ENCODE data around the gene IGFBP2. TPM values are rescaled to one million over a fixed set of nuclear protein-coding genes. Genes with fewer than 3 reads are reported as not detected.
A peak's percentile ranks its signal among the peaks of the same experiment; 100 is the strongest.

Gene IGFBP2
- total RNA-seq, 4 donors from 2014 or later, result 113 to 207 (median 167) TPM

DNA sequence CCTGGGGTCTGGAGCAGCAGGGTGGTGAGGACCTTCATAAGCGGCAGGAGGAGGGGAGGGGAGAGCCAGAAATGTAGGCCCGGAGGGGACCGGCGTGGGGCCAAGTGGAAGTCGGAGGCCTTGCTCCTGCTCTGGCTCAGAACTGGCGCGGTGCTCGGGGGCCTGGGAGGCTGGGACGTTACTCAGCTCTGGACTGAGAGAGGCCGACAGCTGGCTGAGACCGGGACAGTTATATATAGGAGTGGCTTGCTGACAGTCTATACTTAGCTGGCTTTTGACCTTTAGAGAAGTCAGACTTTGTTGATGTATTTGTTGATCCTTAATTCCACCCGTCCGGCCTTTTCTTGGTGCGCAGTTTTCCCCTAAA lies 46.4 kb downstream of the IGFBP2 start:
- Histone ChIP-seq H3K36me3 (peaks cover 8 to 56% (median 13%) of the 10 kb centered on the region in 3 donors), H3K27ac (peak overlapping the region; percentile 7 to 89 (median 76)), H3K9me3 (no peaks in the 10 kb centered on the region), H3K27me3 (no peaks in the 10 kb centered on the region), H3K4me3 (no peak overlapping the region), H3K4me1 (peaks cover 26 to 49% (median 33%) of the 10 kb centered on the region in 3 donors)
- no peak for DNase-seq
- WGBS, 2 donors, result 74 to 80% methylated on average over 14 of the region's 14 CpGs
- intact Hi-C loops (cut with DNase I), result no loop called here
- TF ChIP-seq POLR2A (IDR thresholded peaks at IDR 0.05), result no peak
- TF ChIP-seq, protein P1, sequence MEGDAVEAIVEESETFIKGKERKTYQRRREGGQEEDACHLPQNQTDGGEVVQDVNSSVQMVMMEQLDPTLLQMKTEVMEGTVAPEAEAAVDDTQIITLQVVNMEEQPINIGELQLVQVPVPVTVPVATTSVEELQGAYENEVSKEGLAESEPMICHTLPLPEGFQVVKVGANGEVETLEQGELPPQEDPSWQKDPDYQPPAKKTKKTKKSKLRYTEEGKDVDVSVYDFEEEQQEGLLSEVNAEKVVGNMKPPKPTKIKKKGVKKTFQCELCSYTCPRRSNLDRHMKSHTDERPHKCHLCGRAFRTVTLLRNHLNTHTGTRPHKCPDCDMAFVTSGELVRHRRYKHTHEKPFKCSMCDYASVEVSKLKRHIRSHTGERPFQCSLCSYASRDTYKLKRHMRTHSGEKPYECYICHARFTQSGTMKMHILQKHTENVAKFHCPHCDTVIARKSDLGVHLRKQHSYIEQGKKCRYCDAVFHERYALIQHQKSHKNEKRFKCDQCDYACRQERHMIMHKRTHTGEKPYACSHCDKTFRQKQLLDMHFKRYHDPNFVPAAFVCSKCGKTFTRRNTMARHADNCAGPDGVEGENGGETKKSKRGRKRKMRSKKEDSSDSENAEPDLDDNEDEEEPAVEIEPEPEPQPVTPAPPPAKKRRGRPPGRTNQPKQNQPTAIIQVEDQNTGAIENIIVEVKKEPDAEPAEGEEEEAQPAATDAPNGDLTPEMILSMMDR (IDR thresholded peaks at IDR 0.05), result no peak

DNA sequence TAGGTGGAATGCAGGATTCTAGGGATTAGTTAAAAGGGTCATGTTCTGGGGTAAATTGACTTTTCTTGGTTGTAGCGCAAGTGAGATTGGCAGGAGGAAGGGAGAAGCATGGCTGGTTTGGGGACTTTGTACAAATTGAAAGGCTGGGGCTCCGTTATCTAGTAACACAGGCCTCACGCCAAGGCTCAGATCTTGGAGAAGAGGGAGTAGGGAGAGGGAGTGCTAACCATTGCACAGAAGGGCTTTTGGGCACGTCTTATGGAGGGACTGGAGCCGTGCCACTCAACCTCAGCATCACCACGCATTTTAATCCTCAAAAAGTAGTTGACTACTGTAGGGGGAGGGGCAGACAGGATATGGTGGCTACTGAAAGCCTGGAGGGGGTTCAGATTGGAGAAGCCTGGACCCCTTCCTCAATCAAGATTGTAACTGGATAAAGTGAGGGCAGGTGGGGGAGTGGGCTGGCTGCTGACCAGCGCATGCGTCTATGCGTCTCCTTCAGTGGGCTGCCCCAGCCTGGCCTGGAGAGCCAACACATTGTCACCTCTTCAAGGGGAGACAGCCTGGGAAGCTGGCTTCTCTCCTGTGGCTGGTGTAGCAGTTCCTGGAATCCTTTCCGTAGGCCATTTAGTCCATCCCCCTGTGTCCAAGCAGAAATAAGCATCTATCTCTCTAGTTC lies 47.9 kb downstream of the IGFBP2 start:
- WGBS, 2 donors, result 81 to 87% methylated on average over 10 of the region's 10 CpGs
- DNase-seq, result no peak
- H3K36me3 ChIP-seq, result peaks cover 8 to 44% (median 13%) of the 10 kb centered on the region in 3 donors
- H3K9me3 ChIP-seq, result no peaks in the 10 kb centered on the region
- peaks cover 0 to under 1% (median 0%) of the 10 kb centered on the region in 4 donors for H3K27me3 ChIP-seq
- H3K4me1 ChIP-seq, result peaks cover 29 to 63% (median 41%) of the 10 kb centered on the region in 3 donors
- intact Hi-C loops (cut with DNase I), result no loop called here
- peak overlapping the region in 3 of 4 donors; percentile 76 to 89 (median 77) for H3K27ac ChIP-seq
- no peak overlapping the region for H3K4me3 ChIP-seq
- TF ChIP-seq, protein P1 (IDR thresholded peaks at IDR 0.05), result no peak
- TF ChIP-seq POLR2A (IDR thresholded peaks at IDR 0.05), result no peak

DNA sequence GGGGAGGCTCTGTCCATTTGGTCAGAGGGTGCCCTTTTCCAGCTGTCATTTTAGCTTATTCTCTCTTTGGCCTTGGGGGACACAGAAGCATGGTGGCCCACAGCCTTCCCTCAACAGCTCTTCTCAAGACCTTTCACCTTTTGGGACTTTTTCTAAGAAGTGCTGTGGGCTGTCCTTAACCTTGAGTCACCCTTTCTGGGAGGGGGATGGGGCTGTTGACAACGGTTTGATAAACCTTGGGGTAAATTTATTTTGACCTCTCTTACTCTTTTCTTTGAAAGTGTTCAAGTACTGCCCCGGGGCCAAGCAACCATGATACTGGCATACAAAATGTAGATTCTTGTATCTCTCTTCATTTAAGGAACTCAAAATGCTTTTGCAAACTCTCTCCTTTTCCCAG lies 48.5 kb downstream of the IGFBP2 start:
- no peak for DNase-seq
- peaks cover 8 to 44% (median 13%) of the 10 kb centered on the region in 3 donors for H3K36me3 ChIP-seq
- no peak for TF ChIP-seq POLR2A (IDR thresholded peaks at IDR 0.05)
- TF ChIP-seq, protein P1 (IDR thresholded peaks at IDR 0.05), result no peak
- intact Hi-C loops (cut with DNase I), result no loop called here
- peaks cover 0 to 7% (median 0%) of the 10 kb centered on the region in 4 donors for H3K27me3 ChIP-seq
- H3K9me3 ChIP-seq, result no peaks in the 10 kb centered on the region
- H3K4me1 ChIP-seq, result peaks cover 29 to 69% (median 41%) of the 10 kb centered on the region in 3 donors
- peak overlapping the region in 3 of 4 donors; percentile 76 to 89 (median 77) for H3K27ac ChIP-seq
- WGBS, 2 donors, result 34 to 44% methylated on average over 2 of the region's 2 CpGs
- no peak overlapping the region for H3K4me3 ChIP-seq

DNA sequence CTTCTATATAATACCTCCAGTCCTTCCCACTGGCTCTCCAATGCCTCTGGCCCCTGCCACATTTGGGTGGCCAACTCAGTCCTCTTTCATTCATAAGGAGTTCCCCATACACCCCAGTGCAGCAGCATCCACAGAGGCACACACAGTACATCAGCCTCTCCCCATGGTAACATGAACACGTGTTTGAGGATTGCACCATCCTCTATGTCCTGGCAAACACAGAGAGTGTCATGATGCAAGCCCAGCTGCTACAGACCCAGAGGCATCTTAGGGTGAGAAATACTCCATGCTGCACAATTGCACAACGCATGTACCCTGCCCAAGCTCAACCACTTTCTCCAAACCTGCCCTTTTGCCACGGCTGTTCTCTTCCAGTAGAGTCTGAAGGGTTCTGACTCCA lies 50.6 kb downstream of the IGFBP2 start:
- H3K4me1 ChIP-seq, result peaks cover 39 to 91% (median 47%) of the 10 kb centered on the region in 3 donors
- DNase-seq, result peak; percentile 18

More for the DNA sequence above, 50.6 kb downstream of the IGFBP2 start:
- Histone ChIP-seq H3K4me3 (no peak overlapping the region), H3K9me3 (no peaks in the 10 kb centered on the region), H3K27ac (peak overlapping the region; percentile 49 to 89 (median 80)), H3K36me3 (peaks cover 0 to 30% (median under 1%) of the 10 kb centered on the region in 3 donors), H3K27me3 (peaks cover 0 to 13% (median 0%) of the 10 kb centered on the region in 4 donors)
- intact Hi-C loops (cut with DNase I), result no loop called here
- 20 to 24% methylated on average over 3 of the region's 3 CpGs for WGBS, 2 donors
- TF ChIP-seq, protein P1 (IDR thresholded peaks at IDR 0.05), result no peak
- TF ChIP-seq POLR2A (IDR thresholded peaks at IDR 0.05), result no peak

Data from esophagus squamous epithelium (tissue), 5 donors.